ENCODE results near the gene RCN2.

The RCN2 gene

DNA sequence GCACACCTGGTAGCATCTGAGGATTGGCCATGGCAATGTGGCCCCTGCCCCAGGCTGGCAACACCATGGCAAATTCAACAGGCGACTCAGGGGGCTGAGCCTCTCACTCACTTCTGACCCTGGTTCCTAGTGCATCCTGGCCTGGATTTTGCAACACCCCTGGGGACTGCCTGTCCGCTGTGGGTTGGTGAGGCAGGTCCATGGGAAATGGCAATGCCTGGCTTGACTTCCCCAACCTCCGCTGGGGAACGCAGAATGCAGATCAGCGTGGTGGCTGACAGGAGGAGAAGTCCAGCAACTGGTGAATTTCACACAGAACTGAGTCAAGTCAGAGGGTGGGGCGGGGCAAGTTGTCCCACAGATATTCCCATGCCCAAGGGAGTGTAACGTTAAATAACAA, 59.5 kb downstream of the RCN2 start:
- TF ChIP-seq CTCF (IDR thresholded peaks at IDR 0.05; ENCODE audit: borderline replicate concordance, insufficient read depth, low read depth, low read length): no peak
- H3K4me3 ChIP-seq (ENCODE audit: low read depth, low read length): no peak overlapping the region

DNA sequence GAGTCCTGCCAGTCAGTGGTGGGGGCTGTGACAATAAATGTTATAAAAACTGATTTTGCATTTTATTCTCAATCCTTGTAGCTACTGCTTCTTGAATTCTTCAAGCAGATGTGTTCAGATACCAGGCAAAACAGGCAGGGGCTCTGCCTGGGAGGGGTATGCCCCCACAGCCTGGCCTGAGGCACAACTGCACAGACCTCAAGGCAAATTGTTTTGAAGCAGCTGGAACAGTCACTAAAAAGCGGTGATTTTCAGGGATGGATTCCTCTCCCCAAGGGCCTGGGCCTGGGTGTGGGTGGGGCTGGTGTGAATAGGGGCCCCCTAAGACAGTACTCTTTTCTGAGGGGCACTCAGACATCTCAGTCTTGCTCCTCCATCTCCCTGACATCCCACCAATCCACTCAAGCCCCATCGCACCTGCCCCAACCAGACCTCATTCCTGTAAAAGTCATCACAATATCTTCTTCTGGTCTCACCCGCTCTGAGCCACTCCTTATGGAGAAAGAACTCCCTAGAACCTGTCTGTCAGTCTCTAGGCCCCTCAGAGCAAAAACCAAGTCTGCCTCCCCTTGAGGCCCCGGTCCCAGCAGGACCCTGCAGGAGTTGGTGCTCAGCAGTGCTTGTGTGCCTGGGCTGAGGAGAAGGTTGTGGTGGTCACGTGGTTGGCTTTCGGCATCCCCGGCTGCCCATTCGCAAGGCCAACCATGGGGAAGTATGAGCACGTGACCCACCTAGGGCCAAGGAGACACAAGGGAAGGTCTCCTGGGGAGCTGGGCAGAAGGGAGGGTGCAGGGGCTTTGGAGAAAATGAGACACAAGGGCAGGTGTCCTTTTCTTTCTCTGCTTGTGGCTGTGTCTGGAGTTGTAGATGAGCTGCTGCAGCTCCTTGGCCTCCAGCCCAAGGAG, 60.4 kb downstream of the RCN2 start:
- no peak overlapping the region for H3K4me3 ChIP-seq (ENCODE audit: low read depth, low read length)
- no peak for TF ChIP-seq CTCF (IDR thresholded peaks at IDR 0.05; ENCODE audit: borderline replicate concordance, insufficient read depth, low read depth, low read length)

DNA sequence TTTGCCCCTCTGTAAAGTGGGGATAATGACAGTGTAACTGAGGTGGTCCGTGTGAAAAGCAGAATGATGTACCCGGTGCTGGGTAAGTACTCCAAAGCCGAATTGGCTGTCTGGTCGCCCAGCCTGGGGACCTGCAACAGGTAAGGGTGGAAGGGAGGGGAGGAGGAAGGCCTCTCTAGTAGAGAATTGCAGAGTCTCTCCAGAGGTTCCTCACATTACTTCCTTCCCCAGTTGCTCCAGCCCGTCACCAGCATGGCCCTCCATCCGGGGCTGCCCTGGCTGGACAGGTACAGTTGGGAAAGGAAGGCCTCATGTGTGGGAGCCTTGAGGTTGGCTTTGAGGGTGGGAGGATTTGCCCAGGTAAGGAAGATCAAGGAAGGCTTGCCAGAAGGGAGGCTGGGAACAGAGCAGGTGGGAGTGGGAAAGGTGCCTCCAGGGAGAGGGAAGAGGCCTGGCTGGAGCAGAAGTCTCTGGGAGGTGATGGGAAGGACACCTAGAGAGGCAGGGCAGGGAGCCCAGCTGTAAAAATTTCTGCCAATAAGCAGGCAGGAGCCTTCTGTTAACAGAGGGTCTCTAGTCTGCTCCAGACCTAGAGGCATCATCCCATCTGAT, 61.7 kb downstream of the RCN2 start:
- no peak overlapping the region for H3K4me3 ChIP-seq (ENCODE audit: low read depth, low read length)
- no peak for TF ChIP-seq CTCF (IDR thresholded peaks at IDR 0.05; ENCODE audit: borderline replicate concordance, insufficient read depth, low read depth, low read length)

DNA sequence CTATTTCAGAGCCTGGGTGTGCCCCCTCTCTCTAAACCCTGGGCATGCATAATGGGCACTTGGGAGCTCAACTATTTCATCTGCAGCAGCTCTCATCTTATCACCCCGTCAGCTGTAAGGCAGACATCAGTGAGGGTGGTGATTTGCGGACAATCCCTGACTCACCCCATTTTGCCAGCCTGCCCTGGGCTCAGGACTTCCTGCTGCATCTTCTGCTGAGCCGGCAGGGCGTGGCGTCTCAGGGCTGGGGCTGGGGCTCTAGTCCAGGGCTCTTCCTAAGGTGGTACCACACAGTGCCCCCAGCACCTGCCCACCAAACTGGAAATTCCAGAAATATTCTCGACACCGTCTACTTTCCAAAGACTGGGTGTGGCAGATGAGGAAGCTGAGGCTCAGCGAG, 62.5 kb downstream of the RCN2 start:
- TF ChIP-seq CTCF (IDR thresholded peaks at IDR 0.05; ENCODE audit: borderline replicate concordance, insufficient read depth, low read depth, low read length): no peak

DNA sequence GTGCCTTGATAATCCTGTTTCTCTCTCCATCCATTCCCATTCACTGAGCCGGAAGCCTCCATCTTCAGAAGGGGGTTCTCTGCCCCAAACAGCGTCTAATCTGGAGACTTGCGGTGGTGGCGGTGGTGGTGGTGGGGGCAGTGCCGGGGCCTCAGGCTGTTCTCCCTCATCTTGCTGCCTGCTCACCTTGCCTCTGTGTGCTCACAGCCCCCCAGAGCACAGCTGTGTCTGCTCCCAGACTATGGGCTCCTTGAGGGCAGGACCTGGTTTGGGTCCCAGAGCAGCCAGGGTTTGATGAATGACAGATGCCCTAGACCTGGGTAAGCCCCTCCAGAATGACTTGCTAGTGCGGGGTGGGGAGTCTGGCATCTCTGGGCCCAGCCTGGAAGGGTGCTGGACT, 62.9 kb downstream of the RCN2 start:
- no peak overlapping the region for H3K4me3 ChIP-seq (ENCODE audit: low read depth, low read length)
- no peak for TF ChIP-seq CTCF (IDR thresholded peaks at IDR 0.05; ENCODE audit: borderline replicate concordance, insufficient read depth, low read depth, low read length)

More for the DNA sequence above, 62.5 kb downstream of the RCN2 start:
- no peak overlapping the region for H3K4me3 ChIP-seq (ENCODE audit: low read depth, low read length)

GRCh38 chr15:76994971-76995945, 63.7 kb downstream of the RCN2 start, which contains the start of gene PSTPIP1:
PSTPIP1 (plus strand) TSS chr15:76995126; CDS start chr15:76995574, 448 bp downstream.
- peak within 1 kb of the TSS; percentile 39 for H3K4me3 ChIP-seq (ENCODE audit: low read depth, low read length)
- no peak for TF ChIP-seq CTCF (IDR thresholded peaks at IDR 0.05; ENCODE audit: borderline replicate concordance, insufficient read depth, low read depth, low read length)
